Measurements from ENCODE around the gene GAL3ST2. TPM values are rescaled to one million over a fixed set of nuclear protein-coding genes. Genes with fewer than 3 reads are reported as not detected.

GAL3ST2 gene
- total RNA-seq, 4 donors from 2014 or later = 0.50 to 3.1 (median 2.8) TPM; not detected in 1

- TF ChIP-seq CTCF (IDR thresholded peaks at IDR 0.05) = no peak
- no peak for DNase-seq (ENCODE audit: low spot score)
- no peak for ATAC-seq (ENCODE audit: low FRiP score)
Measured at GRCh38 chr2:241794250-241794823, 17.7 kb downstream of the GAL3ST2 start.

- ATAC-seq (ENCODE audit: low FRiP score) (no peak), DNase-seq (ENCODE audit: low spot score) (no peak)
- TF ChIP-seq CTCF (IDR thresholded peaks at IDR 0.05) = no peak
Measured at GRCh38 chr2:241795021-241795999, 18.7 kb downstream of the GAL3ST2 start.

GRCh38 chr2:241796209-241796608 lies 19.6 kb downstream of the GAL3ST2 start:
- DNase-seq (ENCODE audit: low spot score) (no peak), ATAC-seq (ENCODE audit: low FRiP score) (no peak)
- TF ChIP-seq CTCF (IDR thresholded peaks at IDR 0.05) = no peak

GRCh38 chr2:241796610-241797138 lies 20.1 kb downstream of the GAL3ST2 start:
- no peak for TF ChIP-seq CTCF (IDR thresholded peaks at IDR 0.05)
- ATAC-seq (ENCODE audit: low FRiP score) = no peak
- no peak for DNase-seq (ENCODE audit: low spot score)

GRCh38 chr2:241797441-241798080 lies 20.9 kb downstream of the GAL3ST2 start:
- TF ChIP-seq CTCF (IDR thresholded peaks at IDR 0.05) = no peak
- peak; percentile 43 for ATAC-seq (ENCODE audit: low FRiP score)
- no peak for DNase-seq (ENCODE audit: low spot score)

- ATAC-seq (ENCODE audit: low FRiP score) (no peak), DNase-seq (ENCODE audit: low spot score) (no peak)
- TF ChIP-seq CTCF (IDR thresholded peaks at IDR 0.05) = no peak
Measured at GRCh38 chr2:241798081-241798630, 21.5 kb downstream of the GAL3ST2 start.

All from omental fat pad (tissue), 4 donors.